Uterus (tissue), 2 donors: ENCODE data around the gene NUP50.

ENCODE experiments used
- CTCF ChIP-seq, 4 experiments: fragments of 200-600 bp in 2 of 4; fragments of 450-650 bp in 2 of 4; sonication (generic) in 2 of 4; IDR thresholded peaks; one replicate each; pipeline ENCODE4 v1.5.1; 2016 to 2019; ENCODE audit warnings: antibody characterized with exemption in 4 of 4, mild to moderate bottlenecking in 2 of 4, moderate library complexity in 1 of 4
- POLR2A ChIP-seq, 2 donors: fragments of 450-650 bp; IDR thresholded peaks; one replicate each; pipeline ENCODE4 v1.6.1; 2016; ENCODE audit warnings: antibody characterized with exemption in 2 of 2, mild to moderate bottlenecking in 1 of 2, moderate library complexity in 1 of 2

- no peak for TF ChIP-seq CTCF (IDR thresholded peaks at IDR 0.05)
- TF ChIP-seq POLR2A (IDR thresholded peaks at IDR 0.05) = no peak
Measured at GRCh38 chr22:45221201-45221600, 57.5 kb downstream of the NUP50 start.
